Measurements from ENCODE around the gene RBM18. TPM values are rescaled to one million over a fixed set of nuclear protein-coding genes. Genes with fewer than 3 reads are reported as not detected.

The RBM18 gene
- total and polyA plus RNA-seq, 2 of the 4 experiments (the other 2 are of a cell fraction) = 8.4 to 15.6 TPM

- 98% methylated on average over 6 of the region's 8 CpGs; no CpG with 5 or more reads in 1 of the 2 experiments for WGBS, 2 experiments (ENCODE audit: extremely low coverage in 2 of 2, insufficient read length in 1 of 2)
- Histone ChIP-seq H3K56ac (ENCODE audit: extremely low read depth, insufficient read depth, low read length) (no peak overlapping the region), H2BK5ac (ENCODE audit: low read depth, low read length, poor library complexity, severe bottlenecking) (no peak overlapping the region), H3K4me2 (ENCODE audit: low read depth, low read length) (no peak overlapping the region), H3K27me3 (ENCODE audit: control insufficient read depth, insufficient read depth, low read length) (peaks cover 10% of the 10 kb centered on the region; the same call in 1 of the 2 replicates), H3K79me1 (ENCODE audit: low read depth in 1 of 2, low read length in 2 of 2) (no peaks in the 10 kb centered on the region), H2AK5ac (ENCODE audit: low read depth, low read length) (peak overlapping the region; percentile 15), H2BK120ac (ENCODE audit: low read depth, low read length) (no peak overlapping the region), H3K4me1 (ENCODE audit: control insufficient read depth, insufficient read depth, low read length) (peaks cover 8% of the 10 kb centered on the region; the same call in 1 of the 2 replicates), H3K9me3 (ENCODE audit: control insufficient read depth, insufficient read depth, low read length) (no peaks in the 10 kb centered on the region), H3K14ac (replicated peaks; ENCODE audit: low read depth, low read length) (no peak overlapping the region), H4K91ac (ENCODE audit: insufficient read depth, low read depth, low read length) (no peak overlapping the region), H2BK15ac (ENCODE audit: low read depth, low read length) (no peak overlapping the region), H3K9ac (ENCODE audit: low read depth, low read length) (no peak overlapping the region), H3K4me3 (ENCODE audit: insufficient read depth, low read depth, low read length) (no peak overlapping the region), H3K36me3 (ENCODE audit: control insufficient read depth, insufficient read depth, low read length) (no peaks in the 10 kb centered on the region), H3K23ac (ENCODE audit: low read depth, low read length) (no peak overlapping the region), H4K8ac (ENCODE audit: low read depth in 2 of 2, low read length in 2 of 2) (no peak overlapping the region), H3K18ac (ENCODE audit: low read depth, low read length) (no peak overlapping the region), H4K20me1 (ENCODE audit: insufficient read depth, low read length) (peaks cover 4% of the 10 kb centered on the region; the same call in 1 of the 2 replicates), H4K5ac (ENCODE audit: low read depth, low read length) (no peak overlapping the region), H3K27ac (ENCODE audit: insufficient read depth, low read length) (no peak overlapping the region), H3K4ac (ENCODE audit: low read depth, low read length) (no peak overlapping the region; the same call in 1 of the 2 replicates), H2BK20ac (ENCODE audit: low read depth, low read length) (no peak overlapping the region), H2AFZ (replicated peaks; ENCODE audit: low read length, poor library complexity) (no peak overlapping the region), H2AK9ac (replicated peaks; ENCODE audit: low read depth, low read length, poor library complexity) (no peak overlapping the region), H3K9me1 (ENCODE audit: insufficient read depth, low read length) (no peaks in the 10 kb centered on the region; the same call in 1 of the 2 replicates)
- no TSS peak for BruUV-seq (replicated peaks)
- in situ Hi-C loops (cut with MboI; ENCODE audit: low sequenced_read_pairs) = no loop called here
- intact Hi-C loops (cut with micrococcal nuclease) = no loop called here
- no peak for TF ChIP-seq NFE2L2 (IDR thresholded peaks at IDR 0.05; ENCODE audit: low read depth, low read length)
- no peak for TF ChIP-seq SMC3 (IDR thresholded peaks at IDR 0.05; ENCODE audit: low read depth, low read length)
- no peak for TF ChIP-seq MAZ (IDR thresholded peaks at IDR 0.05; ENCODE audit: borderline replicate concordance, low read depth, low read length)
- no peak for TF ChIP-seq RFX5 (IDR thresholded peaks at IDR 0.05; ENCODE audit: low read depth, low read length)
- no peak for TF ChIP-seq POLR2A (IDR thresholded peaks at IDR 0.05; ENCODE audit: low read depth, low read length)
- no peak for TF ChIP-seq RCOR1 (IDR thresholded peaks at IDR 0.05; ENCODE audit: insufficient replicate concordance, low read length)
- no peak for TF ChIP-seq RAD21 (IDR thresholded peaks at IDR 0.05; ENCODE audit: low read length)
- no peak for TF ChIP-seq CHD1 (IDR thresholded peaks at IDR 0.05; ENCODE audit: low read depth, low read length)
- TF ChIP-seq CTCF (conservative IDR thresholded peaks at IDR 0.05; ENCODE audit: low read depth, low read length) = no peak
- TF ChIP-seq MAFK (IDR thresholded peaks at IDR 0.05; ENCODE audit: low read depth, low read length) = no peak
- no peak for TF ChIP-seq MXI1 (IDR thresholded peaks at IDR 0.05; ENCODE audit: borderline replicate concordance, low read depth, low read length)
- TF ChIP-seq BHLHE40 (IDR thresholded peaks at IDR 0.05; ENCODE audit: low read depth, low read length) = no peak
- DNase-seq = no peak
- POLR2A ChIA-PET (ENCODE audit: unreplicated experiment) = no interaction called here
- CTCF ChIA-PET = no interaction called here
- ATAC-seq (ENCODE audit: low read depth) = no peak
- dilution Hi-C loops (cut with HindIII; ENCODE audit: low sequenced_read_pairs, unreplicated experiment) = no loop called here
Measured at GRCh38 chr9:122205176-122205575, 59.5 kb downstream of the RBM18 start.

All from IMR-90 (cell line).